WTC11 (cell line): ENCODE measurements around the gene GPC5. TPM values are rescaled to one million over a fixed set of nuclear protein-coding genes. Genes with fewer than 3 reads are reported as not detected.

Experiments
- ATAC-seq: fragments of 200-7000 bp; cut with Tn5 transposase; 2 replicates; pipeline ENCODE4 v1.10.0; 2021; ENCODE audit warnings: mild to moderate bottlenecking, moderate library complexity
- CTCF ChIA-PET: fragments of 300-600 bp; sonication (Branson Sonifier 250); formaldehyde crosslinking; loops from one replicate; lab custom pipeline; 2021; ENCODE audit warnings: antibody characterized with exemption; lab: Charles Lee
- POLR2A ChIA-PET: fragments of 350-600 bp; sonication (Branson Sonifier 250); formaldehyde crosslinking; loops from one replicate; lab custom pipeline; 2021; ENCODE audit warnings: antibody characterized with exemption; lab: Charles Lee
- DNase-seq: peaks from one replicate; pipeline ENCODE4 v3.0.0; 2021; ENCODE audit warnings: low spot score
- H3K27ac Mint-ChIP-seq: 2 replicates; pipeline ENCODE4 v1.8.0; 2021; ENCODE audit warnings: mixed read lengths
- H3K27me3 Mint-ChIP-seq: 2 replicates; pipeline ENCODE4 v1.8.0; 2021; ENCODE audit warnings: low read depth, mild to moderate bottlenecking, moderate library complexity, mixed read lengths
- H3K36me3 Mint-ChIP-seq: 2 replicates; pipeline ENCODE4 v1.8.0; 2021; ENCODE audit warnings: mixed read lengths
- H3K4me1 Mint-ChIP-seq: 2 replicates; pipeline ENCODE4 v1.8.0; 2022; ENCODE audit warnings: mixed read lengths
- H3K4me3 Mint-ChIP-seq: 2 replicates; pipeline ENCODE4 v1.8.0; 2021; ENCODE audit warnings: mild to moderate bottlenecking, moderate library complexity, mixed read lengths
- H3K9me3 Mint-ChIP-seq: 2 replicates; pipeline ENCODE4 v1.8.0; 2021; ENCODE audit warnings: mixed read lengths
- ATF1 ChIP-seq: sonication (generic); formaldehyde crosslinking; IDR thresholded peaks from 2 replicates; pipeline ENCODE4 v1.8.1; 2023; ENCODE audit warnings: mild to moderate bottlenecking, moderate library complexity, missing genetic modification reagents
- ESRRA ChIP-seq: sonication (generic); formaldehyde crosslinking; IDR thresholded peaks from 2 replicates; pipeline ENCODE4 v1.8.1; 2022; ENCODE audit warnings: mild to moderate bottlenecking, missing genetic modification reagents, borderline replicate concordance
- FOXK1 ChIP-seq: sonication (generic); formaldehyde crosslinking; IDR thresholded peaks from 2 replicates; pipeline ENCODE4 v1.8.0; 2022; ENCODE audit warnings: mild to moderate bottlenecking, moderate library complexity, missing genetic modification reagents
- FOXP1 ChIP-seq: sonication (generic); formaldehyde crosslinking; IDR thresholded peaks from 2 replicates; pipeline ENCODE4 v1.8.0; 2022; ENCODE audit warnings: missing genetic modification reagents, mild to moderate bottlenecking, moderate library complexity, borderline replicate concordance
- JUN ChIP-seq: sonication (generic); formaldehyde crosslinking; IDR thresholded peaks from 2 replicates; pipeline ENCODE4 v1.8.0; 2023; ENCODE audit warnings: mild to moderate bottlenecking, missing genetic modification reagents
- NR1H2 ChIP-seq: sonication (generic); formaldehyde crosslinking; IDR thresholded peaks from 2 replicates; pipeline ENCODE4 v1.9.0; 2021; ENCODE audit warnings: mild to moderate bottlenecking, moderate library complexity, missing genetic modification reagents
- PRRX2 ChIP-seq: fragments of 250-450 bp; sonication (Bioruptor Pico); IDR thresholded peaks from 2 replicates; pipeline ENCODE4 v1.8.0; 2021; ENCODE audit warnings: mild to moderate bottlenecking
- SMAD3 ChIP-seq: sonication (generic); formaldehyde crosslinking; IDR thresholded peaks from 2 replicates; pipeline ENCODE4 v1.8.0; 2022; ENCODE audit warnings: missing genetic modification reagents, mild to moderate bottlenecking, borderline replicate concordance
- SP1 ChIP-seq: sonication (generic); formaldehyde crosslinking; conservative IDR thresholded peaks from 2 replicates; pipeline ENCODE4 v1.8.1; 2022; ENCODE audit warnings: missing genetic modification reagents
- TCF7 ChIP-seq: sonication (generic); formaldehyde crosslinking; IDR thresholded peaks from 2 replicates; pipeline ENCODE4 v1.8.0; 2022; ENCODE audit warnings: mild to moderate bottlenecking, low read depth, missing genetic modification reagents, moderate library complexity
- ZNF232 ChIP-seq: sonication (generic); formaldehyde crosslinking; IDR thresholded peaks from 2 replicates; pipeline ENCODE4 v1.8.0; 2022; ENCODE audit warnings: mild to moderate bottlenecking, missing genetic modification reagents
- ZNF416 ChIP-seq: fragments of 250-450 bp; sonication (Bioruptor Pico); IDR thresholded peaks from 2 replicates; pipeline ENCODE4 v1.9.0; 2021; ENCODE audit warnings: mild to moderate bottlenecking, inconsistent platforms
- total RNA-seq: library from RNA; stranded (reverse); gene quantifications from 3 replicates; pipeline ENCODE4 v1.2.3, GENCODE V29; 2021
- TF ChIP-seq, protein P1 (sequence below): fragments of 250-450 bp; sonication (Bioruptor Pico); IDR thresholded peaks from 2 replicates; pipeline ENCODE4 v1.9.0; 2021; ENCODE audit warnings: mild to moderate bottlenecking
- TF ChIP-seq, protein P2 (sequence below): fragments of 250-450 bp; sonication (Bioruptor Pico); IDR thresholded peaks from 2 replicates; pipeline ENCODE4 v2.1.2; 2022; ENCODE audit warnings: mild to moderate bottlenecking, moderate library complexity
- TF ChIP-seq, protein P3 (sequence below): fragments of 250-450 bp; sonication (Bioruptor Pico); IDR thresholded peaks from 2 replicates; pipeline ENCODE4 v1.9.0; 2021; ENCODE audit warnings: mild to moderate bottlenecking
- TF ChIP-seq, protein P4 (sequence below): sonication (generic); formaldehyde crosslinking; IDR thresholded peaks from 2 replicates; pipeline ENCODE4 v1.8.0; 2022; ENCODE audit warnings: mild to moderate bottlenecking, missing genetic modification reagents
- TF ChIP-seq, protein P5 (sequence below): sonication (generic); formaldehyde crosslinking; IDR thresholded peaks from 2 replicates; pipeline ENCODE4 v1.8.0; 2022; ENCODE audit warnings: missing genetic modification reagents
- TF ChIP-seq, protein P6 (sequence below): fragments of 250-450 bp; sonication (Bioruptor Pico); IDR thresholded peaks from 2 replicates; pipeline ENCODE4 v1.8.0; 2021; ENCODE audit warnings: mild to moderate bottlenecking

Gene GPC5
- total RNA-seq, 1 experiment from 2014 or later = 0.46 TPM

DNA sequence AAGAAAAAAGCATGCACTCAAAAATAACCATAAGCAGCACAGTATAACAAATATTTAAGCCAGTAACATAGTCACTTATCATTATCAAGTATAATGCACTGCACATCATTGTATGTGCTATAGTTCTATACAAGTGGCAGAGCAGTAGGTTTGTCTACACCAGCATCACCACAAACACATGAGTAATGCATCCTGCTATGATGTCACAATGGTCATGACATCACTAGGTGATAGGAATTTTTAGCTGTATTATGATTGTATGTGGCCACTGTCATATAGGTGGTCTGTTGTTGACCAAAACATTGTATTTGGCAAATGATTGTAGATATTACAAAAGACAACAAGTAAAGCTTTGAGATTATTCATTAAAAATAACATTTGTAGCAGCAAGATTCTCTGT, 967.5 kb downstream of the GPC5 start (continued):
- TF ChIP-seq ZNF232 (no peak), SP1 (no peak), JUN (CRISPR knock-in tag) (no peak), FOXP1 (no peak), ESRRA (CRISPR knock-in tag) (no peak), TCF7 (CRISPR knock-in tag) (no peak), NR1H2 (CRISPR knock-in tag) (no peak), FOXK1 (CRISPR knock-in tag) (no peak), PRRX2 (CRISPR knock-in tag) (no peak)
- TF ChIP-seq, protein P1, sequence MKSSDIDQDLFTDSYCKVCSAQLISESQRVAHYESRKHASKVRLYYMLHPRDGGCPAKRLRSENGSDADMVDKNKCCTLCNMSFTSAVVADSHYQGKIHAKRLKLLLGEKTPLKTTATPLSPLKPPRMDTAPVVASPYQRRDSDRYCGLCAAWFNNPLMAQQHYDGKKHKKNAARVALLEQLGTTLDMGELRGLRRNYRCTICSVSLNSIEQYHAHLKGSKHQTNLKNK (CRISPR knock-in tag) = no peak
- TF ChIP-seq, protein P2, sequence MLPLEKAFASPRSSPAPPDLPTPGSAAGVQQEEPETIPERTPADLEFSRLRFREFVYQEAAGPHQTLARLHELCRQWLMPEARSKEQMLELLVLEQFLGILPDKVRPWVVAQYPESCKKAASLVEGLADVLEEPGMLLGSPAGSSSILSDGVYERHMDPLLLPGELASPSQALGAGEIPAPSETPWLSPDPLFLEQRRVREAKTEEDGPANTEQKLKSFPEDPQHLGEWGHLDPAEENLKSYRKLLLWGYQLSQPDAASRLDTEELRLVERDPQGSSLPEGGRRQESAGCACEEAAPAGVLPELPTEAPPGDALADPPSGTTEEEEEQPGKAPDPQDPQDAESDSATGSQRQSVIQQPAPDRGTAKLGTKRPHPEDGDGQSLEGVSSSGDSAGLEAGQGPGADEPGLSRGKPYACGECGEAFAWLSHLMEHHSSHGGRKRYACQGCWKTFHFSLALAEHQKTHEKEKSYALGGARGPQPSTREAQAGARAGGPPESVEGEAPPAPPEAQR (CRISPR knock-in tag) = no peak
- TF ChIP-seq, protein P3, sequence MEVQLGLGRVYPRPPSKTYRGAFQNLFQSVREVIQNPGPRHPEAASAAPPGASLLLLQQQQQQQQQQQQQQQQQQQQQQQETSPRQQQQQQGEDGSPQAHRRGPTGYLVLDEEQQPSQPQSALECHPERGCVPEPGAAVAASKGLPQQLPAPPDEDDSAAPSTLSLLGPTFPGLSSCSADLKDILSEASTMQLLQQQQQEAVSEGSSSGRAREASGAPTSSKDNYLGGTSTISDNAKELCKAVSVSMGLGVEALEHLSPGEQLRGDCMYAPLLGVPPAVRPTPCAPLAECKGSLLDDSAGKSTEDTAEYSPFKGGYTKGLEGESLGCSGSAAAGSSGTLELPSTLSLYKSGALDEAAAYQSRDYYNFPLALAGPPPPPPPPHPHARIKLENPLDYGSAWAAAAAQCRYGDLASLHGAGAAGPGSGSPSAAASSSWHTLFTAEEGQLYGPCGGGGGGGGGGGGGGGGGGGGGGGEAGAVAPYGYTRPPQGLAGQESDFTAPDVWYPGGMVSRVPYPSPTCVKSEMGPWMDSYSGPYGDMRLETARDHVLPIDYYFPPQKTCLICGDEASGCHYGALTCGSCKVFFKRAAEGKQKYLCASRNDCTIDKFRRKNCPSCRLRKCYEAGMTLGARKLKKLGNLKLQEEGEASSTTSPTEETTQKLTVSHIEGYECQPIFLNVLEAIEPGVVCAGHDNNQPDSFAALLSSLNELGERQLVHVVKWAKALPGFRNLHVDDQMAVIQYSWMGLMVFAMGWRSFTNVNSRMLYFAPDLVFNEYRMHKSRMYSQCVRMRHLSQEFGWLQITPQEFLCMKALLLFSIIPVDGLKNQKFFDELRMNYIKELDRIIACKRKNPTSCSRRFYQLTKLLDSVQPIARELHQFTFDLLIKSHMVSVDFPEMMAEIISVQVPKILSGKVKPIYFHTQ = no peak
- TF ChIP-seq, all 79 proteins: peak for 0

DNA sequence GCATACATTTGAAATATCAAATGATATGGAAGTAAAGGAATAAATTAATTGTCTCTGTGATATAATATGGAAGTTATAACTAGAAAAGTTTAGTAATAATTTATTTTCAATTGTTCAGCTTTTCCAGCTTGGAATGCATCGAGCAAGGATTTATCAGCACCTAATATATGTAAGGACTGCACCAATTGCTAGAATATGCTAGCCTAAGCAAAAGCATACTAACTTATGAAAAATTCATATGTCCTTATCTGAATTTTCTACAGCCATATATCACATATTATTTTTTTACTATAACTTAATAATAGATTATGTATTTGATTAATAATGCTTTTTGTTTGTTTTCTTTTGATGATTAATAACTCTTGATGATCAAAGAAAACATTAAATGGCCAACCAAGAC, 979.0 kb downstream of the GPC5 start:
- H3K27ac Mint-ChIP-seq = no peak overlapping the region
- ATAC-seq (no peak), DNase-seq (no peak)
- no peaks in the 10 kb centered on the region for H3K27me3 Mint-ChIP-seq
- no peaks in the 10 kb centered on the region for H3K36me3 Mint-ChIP-seq
- CTCF ChIA-PET = no interaction called here
- no peak overlapping the region for H3K4me3 Mint-ChIP-seq
- H3K4me1 Mint-ChIP-seq = no peaks in the 10 kb centered on the region
- H3K9me3 Mint-ChIP-seq = peaks cover 9% of the 10 kb centered on the region; the same call in 1 of the 2 replicates
- POLR2A ChIA-PET = no interaction called here
- TF ChIP-seq ZNF416 = no peak
- TF ChIP-seq, protein P4, sequence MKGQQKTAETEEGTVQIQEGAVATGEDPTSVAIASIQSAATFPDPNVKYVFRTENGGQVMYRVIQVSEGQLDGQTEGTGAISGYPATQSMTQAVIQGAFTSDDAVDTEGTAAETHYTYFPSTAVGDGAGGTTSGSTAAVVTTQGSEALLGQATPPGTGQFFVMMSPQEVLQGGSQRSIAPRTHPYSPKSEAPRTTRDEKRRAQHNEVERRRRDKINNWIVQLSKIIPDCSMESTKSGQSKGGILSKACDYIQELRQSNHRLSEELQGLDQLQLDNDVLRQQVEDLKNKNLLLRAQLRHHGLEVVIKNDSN (CRISPR knock-in tag) = no peak
- TF ChIP-seq, protein P5, sequence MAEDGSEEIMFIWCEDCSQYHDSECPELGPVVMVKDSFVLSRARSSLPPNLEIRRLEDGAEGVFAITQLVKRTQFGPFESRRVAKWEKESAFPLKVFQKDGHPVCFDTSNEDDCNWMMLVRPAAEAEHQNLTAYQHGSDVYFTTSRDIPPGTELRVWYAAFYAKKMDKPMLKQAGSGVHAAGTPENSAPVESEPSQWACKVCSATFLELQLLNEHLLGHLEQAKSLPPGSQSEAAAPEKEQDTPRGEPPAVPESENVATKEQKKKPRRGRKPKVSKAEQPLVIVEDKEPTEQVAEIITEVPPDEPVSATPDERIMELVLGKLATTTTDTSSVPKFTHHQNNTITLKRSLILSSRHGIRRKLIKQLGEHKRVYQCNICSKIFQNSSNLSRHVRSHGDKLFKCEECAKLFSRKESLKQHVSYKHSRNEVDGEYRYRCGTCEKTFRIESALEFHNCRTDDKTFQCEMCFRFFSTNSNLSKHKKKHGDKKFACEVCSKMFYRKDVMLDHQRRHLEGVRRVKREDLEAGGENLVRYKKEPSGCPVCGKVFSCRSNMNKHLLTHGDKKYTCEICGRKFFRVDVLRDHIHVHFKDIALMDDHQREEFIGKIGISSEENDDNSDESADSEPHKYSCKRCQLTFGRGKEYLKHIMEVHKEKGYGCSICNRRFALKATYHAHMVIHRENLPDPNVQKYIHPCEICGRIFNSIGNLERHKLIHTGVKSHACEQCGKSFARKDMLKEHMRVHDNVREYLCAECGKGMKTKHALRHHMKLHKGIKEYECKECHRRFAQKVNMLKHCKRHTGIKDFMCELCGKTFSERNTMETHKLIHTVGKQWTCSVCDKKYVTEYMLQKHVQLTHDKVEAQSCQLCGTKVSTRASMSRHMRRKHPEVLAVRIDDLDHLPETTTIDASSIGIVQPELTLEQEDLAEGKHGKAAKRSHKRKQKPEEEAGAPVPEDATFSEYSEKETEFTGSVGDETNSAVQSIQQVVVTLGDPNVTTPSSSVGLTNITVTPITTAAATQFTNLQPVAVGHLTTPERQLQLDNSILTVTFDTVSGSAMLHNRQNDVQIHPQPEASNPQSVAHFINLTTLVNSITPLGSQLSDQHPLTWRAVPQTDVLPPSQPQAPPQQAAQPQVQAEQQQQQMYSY (CRISPR knock-in tag) = no peak
- no peak for TF ChIP-seq SMAD3
- TF ChIP-seq ATF1 (CRISPR knock-in tag) = no peak
- TF ChIP-seq, protein P6, sequence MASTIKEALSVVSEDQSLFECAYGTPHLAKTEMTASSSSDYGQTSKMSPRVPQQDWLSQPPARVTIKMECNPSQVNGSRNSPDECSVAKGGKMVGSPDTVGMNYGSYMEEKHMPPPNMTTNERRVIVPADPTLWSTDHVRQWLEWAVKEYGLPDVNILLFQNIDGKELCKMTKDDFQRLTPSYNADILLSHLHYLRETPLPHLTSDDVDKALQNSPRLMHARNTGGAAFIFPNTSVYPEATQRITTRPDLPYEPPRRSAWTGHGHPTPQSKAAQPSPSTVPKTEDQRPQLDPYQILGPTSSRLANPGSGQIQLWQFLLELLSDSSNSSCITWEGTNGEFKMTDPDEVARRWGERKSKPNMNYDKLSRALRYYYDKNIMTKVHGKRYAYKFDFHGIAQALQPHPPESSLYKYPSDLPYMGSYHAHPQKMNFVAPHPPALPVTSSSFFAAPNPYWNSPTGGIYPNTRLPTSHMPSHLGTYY = no peak
- TF ChIP-seq, all 79 proteins: peak for 0
